Lung (tissue), 12 donors: ENCODE measurements around the gene AEBP1. TPM values are rescaled to one million over a fixed set of nuclear protein-coding genes. Genes with fewer than 3 reads are reported as not detected.

Experiments used
- ATAC-seq: fragments of 200-7000 bp; cut with Tn5 transposase; one replicate; pipeline ENCODE4 v1.9.1; 2020; ENCODE audit warnings: moderate number of reproducible peaks; ENCODE audit not compliant: insufficient read depth, low FRiP score
- DNase-seq, 3 donors: peaks; one replicate each; pipeline ENCODE4 v3.0.0-alpha.2; 2013 to 2017
- H3K27ac ChIP-seq, 2 donors: one replicate each; pipeline ENCODE4 v1.5.1; 2013; ENCODE audit warnings: mild to moderate bottlenecking in 2 of 2, moderate library complexity in 2 of 2, control low read depth in 1 of 2, inconsistent platforms in 1 of 2, low read depth in 1 of 2, low read length in 1 of 2
- H3K27me3 ChIP-seq, 3 donors: one replicate each; pipeline ENCODE4 v1.5.1; 2013; ENCODE audit warnings: low read length in 2 of 3; ENCODE audit not compliant: control insufficient read depth in 3 of 3, insufficient read depth in 3 of 3
- H3K36me3 ChIP-seq, 4 donors: one replicate each; pipeline ENCODE4 v1.5.1; 2013; ENCODE audit warnings: low read length in 4 of 4, mild to moderate bottlenecking in 1 of 4, moderate library complexity in 1 of 4; ENCODE audit not compliant: control insufficient read depth in 4 of 4, insufficient read depth in 4 of 4
- H3K4me1 ChIP-seq, 5 donors: one replicate each; pipeline ENCODE4 v1.5.1; 2013; ENCODE audit warnings: low read length in 5 of 5, mild to moderate bottlenecking in 2 of 5, moderate library complexity in 1 of 5; ENCODE audit not compliant: control insufficient read depth in 5 of 5, insufficient read depth in 5 of 5
- H3K4me3 ChIP-seq: one replicate; pipeline ENCODE4 v1.5.1; 2013; ENCODE audit warnings: mild to moderate bottlenecking, control low read depth, moderate library complexity
- H3K9ac ChIP-seq, 2 donors: one replicate each; pipeline ENCODE4 v1.5.1; 2013; ENCODE audit warnings: low read length in 2 of 2, control low read depth in 1 of 2; ENCODE audit not compliant: insufficient read depth in 1 of 2
- H3K9me3 ChIP-seq, 4 donors: one replicate each; pipeline ENCODE4 v1.5.1; 2013; ENCODE audit warnings: low read length in 3 of 4, mild to moderate bottlenecking in 1 of 4, moderate library complexity in 1 of 4; ENCODE audit not compliant: control insufficient read depth in 4 of 4, insufficient read depth in 3 of 4
- CTCF ChIP-seq: IDR thresholded peaks from 2 replicates; pipeline ENCODE4 v1.5.1; 2012; ENCODE audit warnings: mild to moderate bottlenecking; ENCODE audit errors: control extremely low read depth, extremely low read depth
- WGBS, 2 donors: extraction: QIAGEN DNeasy Blood & Tissue Kit; methylation state at CpG; one replicate each; pipeline ENCODE4 v1.1.7; 2013; 5-methylcytosine and 5-hydroxymethylcytosine counted together
- polyA plus RNA-seq, 2 donors: library from polyadenylated mRNA; stranded (reverse); fragments of 200-250 nt; gene quantifications; one replicate each; pipeline ENCODE4 v1.2.1, GENCODE V29; 2013
- total RNA-seq, 2 donors: library from RNA; depleted of rRNA in 1 of 2; stranded (reverse); fragments of >200 nt in 1 of 2; gene quantifications; one replicate each; pipeline ENCODE4 v1.2.1, GENCODE V29; 2014 to 2021
- donor health status: control.
- donor health status: control.
- donor health status: Bipolar disorder and iron deficiency.
- donor health status: healthy.
- donor health status: DM: yes; HTN: yes; CAD: no.

Gene AEBP1
- total and polyA plus RNA-seq, 4 donors, result 43.4 to 124 (median 68.7) TPM

GRCh38 chr7:44057849-44058758 lies 46.0 kb upstream of the AEBP1 start:
- DNase-seq (no peak), ATAC-seq (no peak)
- H3K9ac ChIP-seq, result no peak overlapping the region
- H3K36me3 ChIP-seq, result peaks cover 18 to 60% (median 42%) of the 10 kb centered on the region in 4 donors
- no peaks in the 10 kb centered on the region for H3K9me3 ChIP-seq
- 93 to 94% methylated on average over 30 of the region's 30 CpGs for WGBS, 2 donors
- H3K27ac ChIP-seq, result no peak overlapping the region
- H3K27me3 ChIP-seq, result no peaks in the 10 kb centered on the region
- no peak overlapping the region for H3K4me3 ChIP-seq
- no peak for TF ChIP-seq CTCF
- H3K4me1 ChIP-seq, result peaks cover 0 to 2% (median 0%) of the 10 kb centered on the region in 5 donors

DNA sequence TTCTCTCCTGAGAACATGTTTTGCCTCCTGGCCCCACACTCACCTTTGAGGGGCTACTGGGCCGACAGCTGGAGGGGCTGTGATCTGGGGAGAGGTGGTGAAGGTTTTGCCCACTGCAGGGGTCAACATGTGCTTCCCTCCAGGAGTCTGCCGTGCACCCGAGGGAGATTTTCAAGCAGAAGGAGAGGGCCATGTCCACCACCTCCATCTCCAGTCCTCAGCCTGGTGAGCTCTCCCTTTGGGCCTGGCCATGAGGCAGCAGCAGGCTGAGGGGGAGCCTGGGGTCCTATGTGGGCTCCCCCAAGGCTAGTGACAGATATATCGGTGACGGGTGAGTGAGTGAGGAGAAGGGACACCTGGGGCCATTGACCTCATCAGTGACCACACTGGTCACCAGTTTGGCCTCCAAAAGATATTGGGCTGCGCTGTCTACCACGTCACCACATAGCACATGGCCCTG lies 45.4 kb upstream of the AEBP1 start:
- ATAC-seq (no peak), DNase-seq (no peak)
- Histone ChIP-seq H3K9ac (no peak overlapping the region), H3K4me3 (no peak overlapping the region), H3K9me3 (no peaks in the 10 kb centered on the region), H3K36me3 (peaks cover 18 to 60% (median 41%) of the 10 kb centered on the region in 4 donors), H3K4me1 (peaks cover 0 to 3% (median 0%) of the 10 kb centered on the region in 5 donors), H3K27me3 (no peaks in the 10 kb centered on the region), H3K27ac (no peak overlapping the region)
- WGBS, 2 donors, result 94 to 95% methylated on average over 7 of the region's 7 CpGs
- no peak for TF ChIP-seq CTCF

GRCh38 chr7:44059219-44060090 lies 44.7 kb upstream of the AEBP1 start:
- no peaks in the 10 kb centered on the region for H3K9me3 ChIP-seq
- DNase-seq (no peak), ATAC-seq (no peak)
- TF ChIP-seq CTCF, result no peak
- H3K27me3 ChIP-seq, result no peaks in the 10 kb centered on the region
- no peak overlapping the region for H3K27ac ChIP-seq
- H3K4me1 ChIP-seq, result peaks cover 0 to 4% (median 0%) of the 10 kb centered on the region in 5 donors
- no peak overlapping the region for H3K4me3 ChIP-seq
- H3K9ac ChIP-seq, result no peak overlapping the region
- H3K36me3 ChIP-seq, result peaks cover 18 to 60% (median 40%) of the 10 kb centered on the region in 4 donors
- WGBS, 2 donors, result 92% methylated on average over 14 of the region's 14 CpGs
